LHCN-M2 (cell line): ENCODE data around the gene HTR3D. TPM values are rescaled to one million over a fixed set of nuclear protein-coding genes. Genes with fewer than 3 reads are reported as not detected.
"Not testable (repeated sequence)": the region's sequence is repeated elsewhere in the genome, so short reads cannot be mapped to it uniquely, and the experiment has no call there.

Source experiments
- DNase-seq: peaks from one replicate; pipeline ENCODE4 v3.0.0-alpha.2; 2012; ENCODE audit warnings: low read depth
- total RNA-seq: library from RNA; depleted of rRNA; stranded (reverse); fragments of >200 nt; gene quantifications from 2 replicates; pipeline ENCODE4 v1.2.3, GENCODE V29; 2014; rRNA removed

Gene HTR3D
- total RNA-seq, 1 experiment from 2014 or later = not detected

- DNase-seq = no peak
Observed at GRCh38 chr3:184066211-184066610, 34.7 kb downstream of the HTR3D start.

- DNase-seq = no peak
Observed at GRCh38 chr3:184067573-184068055, 36.1 kb downstream of the HTR3D start.

- no peak for DNase-seq
Observed at GRCh38 chr3:184068344-184068743, 36.8 kb downstream of the HTR3D start.

GRCh38 chr3:184071142-184071541 lies 39.6 kb downstream of the HTR3D start:
- DNase-seq = not testable (repeated sequence)

GRCh38 chr3:184073621-184074020 lies 42.1 kb downstream of the HTR3D start:
- DNase-seq = no peak

- no peak for DNase-seq
Observed at GRCh38 chr3:184075901-184076300, 44.4 kb downstream of the HTR3D start.

- DNase-seq = no peak
Observed at GRCh38 chr3:184077881-184078280, 46.3 kb downstream of the HTR3D start.

- DNase-seq = no peak
Observed at GRCh38 chr3:184078851-184079250, 47.3 kb downstream of the HTR3D start.

- no peak for DNase-seq
Observed at GRCh38 chr3:184081116-184081830, 49.7 kb downstream of the HTR3D start.

- DNase-seq = no peak
Observed at GRCh38 chr3:184082034-184082433, 50.5 kb downstream of the HTR3D start.

GRCh38 chr3:184082465-184082864 lies 50.9 kb downstream of the HTR3D start:
- DNase-seq = no peak

GRCh38 chr3:184085389-184085852 lies 53.9 kb downstream of the HTR3D start:
- DNase-seq = no peak

Other genes starting within 250 kb of the HTR3D start
- 3.1 and 4.6 TPM in 2 replicates for gene MAP6D1, start 206.2 kb upstream of the HTR3D start, total RNA-seq
- gene PARL, start 146.9 kb upstream of the HTR3D start, total RNA-seq = 38.5 and 54.2 TPM in 2 replicates
- 18.9 and 26.7 TPM in 2 replicates for gene ABCC5, start 13.9 kb upstream of the HTR3D start, total RNA-seq
- not detected in 2 replicates for gene HTR3C, start 21.3 kb downstream of the HTR3D start, total RNA-seq
- not detected in 2 replicates for gene HTR3E, start 65.3 kb downstream of the HTR3D start, total RNA-seq
- 35.4 and 40.8 TPM in 2 replicates for gene EIF2B5, start 103.6 kb downstream of the HTR3D start, total RNA-seq
- 50.1 and 63.5 TPM in 2 replicates for gene DVL3, start 123.6 kb downstream of the HTR3D start, total RNA-seq
- 569 and 621 TPM in 2 replicates for gene AP2M1, start 143.1 kb downstream of the HTR3D start, total RNA-seq
- 34.8 and 45.4 TPM in 2 replicates for gene ABCF3, start 154.5 kb downstream of the HTR3D start, total RNA-seq
- not detected in 2 replicates for gene VWA5B2, start 197.8 kb downstream of the HTR3D start, total RNA-seq
- gene ALG3, start 217.2 kb downstream of the HTR3D start, total RNA-seq = 71.4 and 77.7 TPM in 2 replicates
- gene EEF1AKMT4, start 217.9 kb downstream of the HTR3D start, total RNA-seq = 2.9 and 5.2 TPM in 2 replicates
- 0.69 TPM in 1 of 2 replicates, not detected in the other for gene CAMK2N2, start 229.8 kb downstream of the HTR3D start, total RNA-seq
- not detected in 2 replicates for gene ECE2, start 244.3 kb downstream of the HTR3D start, total RNA-seq